Measurements from ENCODE around the gene SQSTM1. TPM values are rescaled to one million over a fixed set of nuclear protein-coding genes. Genes with fewer than 3 reads are reported as not detected.

SQSTM1 gene
- 486 and 597 TPM in 2 replicates for total RNA-seq

GRCh38 chr5:179820483-179821297, at the start of gene SQSTM1:
Gene SQSTM1, plus strand, starts transcription at chr5:179820905. Its CDS starts 32 bp downstream, at chr5:179820937.

GRCh38 chr5:179793468-179794139, 27.1 kb upstream of the SQSTM1 start, which contains the start of gene LTC4S:
Gene LTC4S, plus strand, starts transcription at chr5:179793986. Its CDS starts 95 bp downstream, at chr5:179794081.

GRCh38 chr5:179806250-179807048, 14.3 kb upstream of the SQSTM1 start, which contains the start of gene MGAT4B:
Gene MGAT4B, minus strand, starts transcription at chr5:179806866. Its CDS starts 283 bp downstream, at chr5:179806583.

GRCh38 chr5:179858586-179859427, 38.1 kb downstream of the SQSTM1 start, which contains the start of gene MRNIP:
Gene MRNIP, minus strand, starts transcription at chr5:179858817. Its CDS starts 21 bp downstream, at chr5:179858796.

Other genes starting within 250 kb of the SQSTM1 start
- gene HNRNPH1, start 197.2 kb upstream of the SQSTM1 start, total RNA-seq: 586 and 861 TPM in 2 replicates
- gene CBY3, start 139.9 kb upstream of the SQSTM1 start, total RNA-seq: 0.09 and 0.43 TPM in 2 replicates
- 897 and 1,028 TPM in 2 replicates for gene CANX, start 121.9 kb upstream of the SQSTM1 start, total RNA-seq
- 6.4 and 8.9 TPM in 2 replicates for gene MAML1, start 88.1 kb upstream of the SQSTM1 start, total RNA-seq
- 0.33 and 0.52 TPM in 2 replicates for gene LTC4S, start 26.9 kb upstream of the SQSTM1 start, total RNA-seq
- 113 and 120 TPM in 2 replicates for gene MGAT4B, start 14.0 kb upstream of the SQSTM1 start, total RNA-seq
- 4.8 and 6.9 TPM in 2 replicates for gene MRNIP, start 37.9 kb downstream of the SQSTM1 start, total RNA-seq
- gene TBC1D9B, start 87.0 kb downstream of the SQSTM1 start, total RNA-seq: 51.0 and 71.4 TPM in 2 replicates